HG02623 (cell line): Measurements from ENCODE around the gene MYBBP1A.
"Not testable (repeated sequence)": the region's sequence is repeated elsewhere in the genome, so short reads cannot be mapped to it uniquely, and the experiment has no call there.

Experiments used
- ATAC-seq: cut with Tn5 transposase; IDR thresholded peaks from one replicate; pipeline ENCODE4 v1.9.1; 2021; ENCODE audit warnings: moderate library complexity; ENCODE audit not compliant: unreplicated experiment

Gene MYBBP1A, protein sequence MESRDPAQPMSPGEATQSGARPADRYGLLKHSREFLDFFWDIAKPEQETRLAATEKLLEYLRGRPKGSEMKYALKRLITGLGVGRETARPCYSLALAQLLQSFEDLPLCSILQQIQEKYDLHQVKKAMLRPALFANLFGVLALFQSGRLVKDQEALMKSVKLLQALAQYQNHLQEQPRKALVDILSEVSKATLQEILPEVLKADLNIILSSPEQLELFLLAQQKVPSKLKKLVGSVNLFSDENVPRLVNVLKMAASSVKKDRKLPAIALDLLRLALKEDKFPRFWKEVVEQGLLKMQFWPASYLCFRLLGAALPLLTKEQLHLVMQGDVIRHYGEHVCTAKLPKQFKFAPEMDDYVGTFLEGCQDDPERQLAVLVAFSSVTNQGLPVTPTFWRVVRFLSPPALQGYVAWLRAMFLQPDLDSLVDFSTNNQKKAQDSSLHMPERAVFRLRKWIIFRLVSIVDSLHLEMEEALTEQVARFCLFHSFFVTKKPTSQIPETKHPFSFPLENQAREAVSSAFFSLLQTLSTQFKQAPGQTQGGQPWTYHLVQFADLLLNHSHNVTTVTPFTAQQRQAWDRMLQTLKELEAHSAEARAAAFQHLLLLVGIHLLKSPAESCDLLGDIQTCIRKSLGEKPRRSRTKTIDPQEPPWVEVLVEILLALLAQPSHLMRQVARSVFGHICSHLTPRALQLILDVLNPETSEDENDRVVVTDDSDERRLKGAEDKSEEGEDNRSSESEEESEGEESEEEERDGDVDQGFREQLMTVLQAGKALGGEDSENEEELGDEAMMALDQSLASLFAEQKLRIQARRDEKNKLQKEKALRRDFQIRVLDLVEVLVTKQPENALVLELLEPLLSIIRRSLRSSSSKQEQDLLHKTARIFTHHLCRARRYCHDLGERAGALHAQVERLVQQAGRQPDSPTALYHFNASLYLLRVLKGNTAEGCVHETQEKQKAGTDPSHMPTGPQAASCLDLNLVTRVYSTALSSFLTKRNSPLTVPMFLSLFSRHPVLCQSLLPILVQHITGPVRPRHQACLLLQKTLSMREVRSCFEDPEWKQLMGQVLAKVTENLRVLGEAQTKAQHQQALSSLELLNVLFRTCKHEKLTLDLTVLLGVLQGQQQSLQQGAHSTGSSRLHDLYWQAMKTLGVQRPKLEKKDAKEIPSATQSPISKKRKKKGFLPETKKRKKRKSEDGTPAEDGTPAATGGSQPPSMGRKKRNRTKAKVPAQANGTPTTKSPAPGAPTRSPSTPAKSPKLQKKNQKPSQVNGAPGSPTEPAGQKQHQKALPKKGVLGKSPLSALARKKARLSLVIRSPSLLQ (N-terminal part only)

DNA sequence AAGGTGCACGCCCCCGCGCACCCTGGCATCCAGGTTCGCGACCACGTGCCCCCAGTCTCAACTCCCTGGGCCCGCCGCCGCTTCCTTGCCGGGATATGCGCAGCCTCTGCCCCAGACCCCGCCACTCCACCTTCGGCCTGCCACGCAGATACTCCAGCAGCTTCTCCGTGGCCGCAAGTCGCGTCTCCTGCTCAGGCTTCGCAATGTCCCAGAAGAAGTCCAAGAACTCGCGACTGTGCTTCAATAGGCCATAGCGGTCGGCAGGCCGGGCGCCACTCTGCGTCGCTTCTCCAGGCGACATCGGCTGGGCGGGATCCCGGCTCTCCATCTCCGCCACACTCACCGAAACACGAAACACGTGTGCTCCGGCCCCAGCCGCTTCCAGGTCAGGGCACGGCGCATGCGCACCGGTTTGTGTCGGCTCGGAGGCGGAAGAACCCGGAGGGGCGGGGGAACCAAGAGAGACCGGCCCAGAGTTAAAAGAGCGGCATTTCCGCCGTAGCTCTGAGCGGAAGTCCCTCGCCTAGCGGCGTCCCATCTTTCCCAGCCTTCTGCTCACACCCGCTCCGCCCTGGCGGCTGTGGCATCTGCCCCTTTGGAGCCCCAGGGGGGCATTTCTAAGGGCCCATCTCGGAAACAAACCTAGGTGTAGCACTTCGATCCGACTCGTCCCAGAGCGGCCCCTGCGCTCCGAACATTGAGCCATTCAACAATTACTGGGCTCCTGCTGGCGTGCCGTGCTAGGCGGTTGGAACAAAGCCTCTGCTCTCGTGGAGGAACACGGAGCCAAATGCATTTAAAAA, at the start of gene MYBBP1A:
TSS of gene MYBBP1A (minus strand) at position 388 of the 803 bp plus-strand sequence. CDS start at position 328, 60 bp downstream.
- peak; percentile 79 for ATAC-seq

DNA sequence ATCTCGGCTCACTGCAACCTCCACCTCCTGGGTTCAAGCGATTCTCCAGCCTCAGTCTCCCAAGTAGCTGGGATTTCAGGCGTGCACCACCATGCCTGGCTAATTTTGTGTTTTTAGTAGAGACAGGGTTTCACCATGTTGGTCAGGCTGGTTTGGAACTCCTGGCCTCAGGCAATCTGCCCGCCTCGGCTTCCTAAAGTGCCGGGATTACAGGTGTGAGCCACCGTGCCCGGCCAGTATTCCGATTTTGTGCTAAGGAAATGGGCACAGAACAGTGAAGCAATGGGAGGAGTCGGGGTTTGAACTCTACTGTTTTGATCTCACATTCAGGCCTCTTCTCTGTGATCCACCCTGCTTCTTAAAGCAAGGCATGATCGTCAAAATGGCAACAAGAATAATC, 49.6 kb upstream of the MYBBP1A start:
- ATAC-seq = not testable (repeated sequence)

DNA sequence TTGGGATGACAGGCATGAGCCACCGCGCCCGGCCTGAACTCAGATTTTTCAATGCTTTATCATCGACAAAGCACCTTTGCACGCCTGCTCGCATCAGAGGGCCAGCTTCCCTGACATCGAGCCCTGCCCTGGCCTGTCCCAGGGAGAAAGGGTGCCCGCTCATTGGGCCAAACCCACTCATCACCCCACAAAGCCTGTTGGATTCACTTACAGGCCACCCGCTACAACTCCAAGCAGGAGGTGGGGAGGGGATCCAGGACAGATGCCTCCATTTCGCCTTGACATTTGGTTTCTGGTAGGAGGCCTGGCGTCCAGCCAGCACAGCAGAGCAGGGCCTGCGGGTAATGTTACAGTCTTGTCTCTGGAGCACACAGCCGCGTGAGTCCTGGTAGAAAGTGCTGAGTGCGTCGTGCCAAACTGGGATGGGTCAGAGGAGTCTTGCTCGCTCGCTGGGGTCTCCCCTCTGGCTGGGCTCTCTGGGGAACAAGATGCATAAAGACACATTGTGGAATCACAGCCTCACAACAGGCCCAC, 49.0 kb upstream of the MYBBP1A start:
- ATAC-seq = no peak

DNA sequence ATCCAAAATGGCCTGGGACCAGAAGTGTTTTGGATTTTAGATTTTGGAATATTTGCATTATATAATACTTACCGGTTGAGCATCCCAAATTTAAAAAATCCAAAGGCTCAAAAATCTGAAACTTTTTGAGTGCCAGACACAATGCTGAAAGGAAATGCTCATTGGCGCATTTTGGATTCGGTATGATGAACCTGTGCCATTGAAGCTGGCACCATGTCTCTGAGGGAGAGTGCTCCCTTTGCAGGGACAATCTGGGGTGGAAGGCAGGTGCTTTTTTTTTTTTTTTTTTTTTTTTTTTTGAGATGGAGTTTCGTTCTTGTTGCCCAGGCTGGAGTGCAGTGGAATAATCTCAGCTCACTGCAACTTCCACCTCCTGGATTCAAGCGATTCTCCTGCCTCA, 46.9 kb upstream of the MYBBP1A start:
- no peak for ATAC-seq

DNA sequence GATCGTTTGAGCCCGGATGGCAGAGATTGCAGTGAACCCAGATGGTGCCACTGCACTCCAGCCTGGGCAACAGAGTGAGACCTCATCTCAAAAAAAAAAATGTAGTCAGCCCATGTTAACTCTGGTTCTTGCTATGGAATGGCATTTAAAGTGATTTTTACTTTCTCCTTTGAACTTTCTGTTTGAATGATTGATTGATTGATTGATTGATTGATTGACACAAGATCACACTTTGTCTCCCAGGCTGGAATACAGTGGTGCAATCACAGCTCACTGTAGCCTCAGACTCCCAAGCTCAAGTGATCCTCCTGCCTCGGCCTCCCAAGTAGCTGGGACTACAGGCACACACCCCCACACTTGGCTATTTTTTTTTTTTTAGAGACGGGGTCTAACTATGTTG, 46.1 kb upstream of the MYBBP1A start:
- ATAC-seq = no peak

DNA sequence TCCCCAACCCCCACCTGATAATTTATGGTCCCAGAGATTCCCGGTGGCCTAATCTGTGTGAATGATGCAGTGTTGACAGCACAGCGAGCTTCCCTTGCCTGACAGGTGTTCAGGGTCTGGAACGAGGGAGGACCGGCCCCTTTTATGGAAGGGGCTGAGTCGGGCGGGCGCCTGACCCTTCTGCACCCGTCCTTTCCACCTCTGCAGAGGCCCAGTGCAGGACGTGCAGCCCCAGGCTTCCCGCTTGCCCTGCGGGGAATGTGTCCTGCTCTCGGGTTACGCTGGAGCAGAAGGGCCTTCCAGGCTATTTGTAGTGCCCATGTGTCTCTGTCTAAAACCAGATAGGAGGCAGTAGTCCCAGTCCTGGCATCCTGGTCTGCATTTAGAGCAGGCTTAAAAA, 45.4 kb upstream of the MYBBP1A start:
- ATAC-seq = no peak

DNA sequence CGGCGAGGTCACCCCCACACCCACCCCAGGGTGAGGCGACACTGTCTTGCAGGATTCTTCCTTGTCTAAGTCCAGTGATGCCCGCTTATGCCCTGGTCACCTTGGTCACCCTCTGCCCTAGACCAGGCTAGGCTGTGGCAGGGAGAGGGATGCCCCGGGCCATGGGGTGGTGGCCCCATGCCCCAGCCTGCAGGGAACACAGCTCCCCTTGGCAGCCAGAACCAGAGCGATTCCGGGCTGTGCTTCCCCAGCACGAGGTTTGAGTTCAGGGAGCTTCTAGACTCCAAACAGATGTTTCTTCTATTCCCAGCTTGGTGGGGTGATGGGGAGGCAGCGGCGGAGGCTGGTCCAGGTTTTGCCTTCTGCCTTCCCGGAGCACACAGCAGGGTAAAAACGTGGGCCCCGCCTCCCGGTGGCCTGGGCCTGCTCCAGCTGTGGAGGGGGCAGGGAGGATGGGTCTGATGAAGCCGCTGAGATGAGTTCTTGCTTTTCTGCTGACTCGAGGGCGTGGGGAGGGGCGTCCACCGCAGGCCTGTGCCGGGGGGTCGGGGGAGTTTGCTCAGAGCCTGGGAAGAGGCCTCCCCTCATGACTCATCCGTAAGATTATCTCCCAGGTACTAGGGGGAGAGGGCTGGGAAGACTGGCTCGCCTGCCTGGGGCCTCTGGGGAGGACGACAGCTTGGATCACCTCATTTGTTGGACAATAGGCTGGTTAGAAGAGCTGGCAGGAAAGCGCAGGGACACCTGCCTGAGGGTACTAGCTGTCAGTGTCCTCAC, 44.5 kb upstream of the MYBBP1A start:
- ATAC-seq = no peak

DNA sequence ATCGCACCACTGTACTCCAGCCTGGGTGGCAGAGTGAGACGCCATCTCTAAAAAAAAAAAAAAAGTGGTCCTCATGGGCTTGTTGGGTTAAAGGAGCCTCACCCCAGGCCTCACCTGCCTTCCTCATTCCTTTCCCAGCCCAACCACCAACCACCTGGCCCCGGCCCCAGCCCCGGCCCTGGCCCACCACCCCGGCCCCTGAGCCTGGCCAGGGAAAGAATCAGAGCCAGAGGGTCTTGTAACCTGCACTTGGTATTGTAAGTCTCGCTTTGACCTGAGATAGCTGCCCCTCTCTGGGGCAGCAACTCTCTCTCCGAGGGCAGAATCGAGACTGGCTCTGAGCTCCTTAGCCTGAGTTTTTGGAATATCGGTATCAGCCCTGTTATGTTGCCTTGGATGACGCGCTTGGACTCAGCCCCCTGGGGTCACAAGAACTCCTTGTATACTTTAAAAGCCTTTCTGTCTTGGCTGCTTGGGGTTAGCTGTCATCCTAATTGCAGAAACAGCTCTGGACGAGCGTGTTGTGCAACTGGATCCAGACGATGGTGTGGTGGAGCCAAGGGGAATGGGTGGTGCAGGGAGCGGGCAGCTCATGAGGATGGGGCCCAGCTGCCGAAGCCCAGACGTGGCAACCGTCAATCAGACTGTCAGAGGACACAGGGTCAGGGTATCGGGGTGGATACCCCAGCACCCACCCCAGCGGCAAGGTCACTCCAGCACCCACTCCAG, 43.8 kb upstream of the MYBBP1A start:
- ATAC-seq = no peak

DNA sequence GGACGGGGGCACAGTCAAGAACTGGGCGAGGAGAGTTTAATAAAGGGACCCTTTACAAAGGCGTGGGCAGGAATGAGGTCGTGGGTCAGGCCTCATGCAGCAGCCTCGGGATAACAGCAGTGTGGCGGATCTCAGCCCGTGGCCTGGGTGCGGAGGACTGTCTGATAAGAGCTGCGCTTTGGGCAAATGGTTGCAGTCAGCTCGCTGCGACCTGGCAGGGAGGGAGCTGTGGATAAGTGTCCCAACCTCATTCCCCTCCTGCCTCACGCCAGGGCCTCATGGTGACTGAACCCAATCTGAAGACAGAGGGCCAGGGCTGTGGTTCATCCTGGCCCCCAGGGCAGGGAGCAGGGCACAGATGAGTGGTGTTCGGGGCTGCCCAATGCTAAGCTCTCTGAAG, 42.8 kb upstream of the MYBBP1A start:
- no peak for ATAC-seq

DNA sequence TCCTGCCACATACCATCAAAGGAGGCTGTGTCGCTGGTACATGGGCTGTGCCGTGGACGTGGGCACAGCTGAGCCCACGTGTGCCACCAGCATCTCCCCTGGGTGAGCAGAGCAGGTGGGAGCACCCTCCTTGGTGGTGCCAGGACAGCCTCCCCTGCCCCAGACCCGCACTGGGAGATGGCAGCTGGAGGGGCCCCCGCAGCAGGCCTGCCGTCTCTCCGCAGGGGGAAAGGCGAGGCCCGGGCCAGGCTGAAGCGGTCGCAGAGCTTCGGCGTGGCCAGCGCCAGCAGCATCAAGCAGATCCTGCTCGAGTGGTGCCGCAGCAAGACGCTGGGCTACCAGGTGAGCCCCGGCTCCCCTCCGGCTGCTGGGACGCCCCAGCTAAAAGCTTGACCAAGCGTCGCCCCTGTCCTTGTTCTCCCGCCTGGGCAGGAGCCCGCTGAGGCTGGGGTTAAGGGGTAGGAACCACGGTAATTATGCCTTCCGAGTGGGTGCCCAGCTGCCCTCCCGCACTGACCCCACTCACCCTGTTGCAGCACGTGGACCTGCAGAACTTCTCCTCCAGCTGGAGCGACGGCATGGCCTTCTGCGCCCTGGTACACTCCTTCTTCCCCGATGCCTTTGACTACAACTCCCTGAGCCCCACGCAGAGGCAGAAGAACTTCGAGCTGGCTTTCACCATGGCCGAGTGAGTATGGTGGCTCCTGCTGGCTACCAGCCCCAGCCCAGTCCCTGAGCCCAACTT, 41.6 kb upstream of the MYBBP1A start:
- ATAC-seq = no peak

DNA sequence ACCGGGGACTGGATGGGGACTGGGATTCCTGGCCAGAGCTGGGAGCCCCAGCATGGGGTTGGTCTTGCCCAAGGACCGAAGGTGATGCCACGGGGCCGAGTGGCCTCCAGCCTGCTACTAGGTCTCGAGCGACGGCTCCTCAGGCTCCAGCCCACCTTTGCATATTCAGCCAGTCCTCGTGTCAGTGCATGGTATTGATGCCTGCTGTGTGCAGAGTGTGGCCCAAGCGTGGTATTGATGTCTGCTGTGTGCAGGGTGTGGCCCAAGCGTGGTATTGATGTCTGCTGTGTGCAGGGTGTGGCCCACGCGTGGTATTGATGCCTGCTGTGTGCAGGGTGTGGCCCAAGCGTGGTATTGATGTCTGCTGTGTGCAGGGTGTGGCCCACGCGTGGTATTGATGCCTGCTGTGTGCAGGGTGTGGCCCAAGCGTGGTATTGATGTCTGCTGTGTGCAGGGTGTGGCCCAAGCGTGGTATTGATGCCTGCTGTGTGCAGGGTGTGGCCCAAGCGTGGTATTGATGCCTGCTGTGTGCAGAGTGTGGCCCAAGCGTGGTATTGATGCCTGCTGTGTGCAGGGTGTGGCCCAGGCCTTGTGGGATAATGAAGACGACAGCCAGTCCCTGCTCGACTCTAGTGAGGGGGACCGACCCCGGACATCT, 40.6 kb upstream of the MYBBP1A start:
- not testable (repeated sequence) for ATAC-seq

DNA sequence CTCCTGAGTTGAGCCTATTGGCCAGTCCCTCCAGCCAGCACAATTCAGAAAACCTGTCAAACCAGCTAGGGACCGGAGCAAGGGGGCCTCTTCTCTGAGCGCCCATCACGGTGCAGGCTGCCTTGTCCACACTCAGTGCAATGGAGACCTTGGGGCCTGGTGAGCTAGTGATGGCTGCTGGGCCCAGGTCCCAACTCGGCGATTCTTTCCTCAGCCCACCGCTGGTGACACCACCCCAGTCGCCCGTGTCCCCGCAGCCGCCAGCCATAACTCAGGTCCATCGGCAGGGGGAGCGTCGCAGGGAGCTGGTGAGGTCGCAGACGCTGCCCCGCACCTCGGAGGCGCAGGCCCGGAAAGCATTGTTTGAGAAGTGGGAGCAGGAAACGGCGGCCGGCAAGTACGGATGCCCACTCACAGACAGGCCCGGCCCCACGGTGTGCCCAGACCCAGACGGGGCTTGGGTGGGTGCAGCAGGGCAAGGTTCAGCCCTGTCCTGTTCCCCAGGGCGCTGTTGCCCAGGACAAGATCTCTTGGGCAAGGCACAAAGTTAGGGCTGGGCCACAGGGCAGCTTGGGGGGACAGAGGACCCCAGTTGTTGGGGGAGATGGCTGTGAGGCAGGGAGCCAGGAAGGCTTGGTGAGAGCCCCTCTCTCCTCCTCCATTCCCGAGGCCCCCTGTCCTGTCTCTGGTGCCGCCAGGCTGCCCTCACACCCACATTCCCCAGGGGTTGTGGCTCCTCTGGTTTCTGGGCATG, 39.9 kb upstream of the MYBBP1A start:
- no peak for ATAC-seq

DNA sequence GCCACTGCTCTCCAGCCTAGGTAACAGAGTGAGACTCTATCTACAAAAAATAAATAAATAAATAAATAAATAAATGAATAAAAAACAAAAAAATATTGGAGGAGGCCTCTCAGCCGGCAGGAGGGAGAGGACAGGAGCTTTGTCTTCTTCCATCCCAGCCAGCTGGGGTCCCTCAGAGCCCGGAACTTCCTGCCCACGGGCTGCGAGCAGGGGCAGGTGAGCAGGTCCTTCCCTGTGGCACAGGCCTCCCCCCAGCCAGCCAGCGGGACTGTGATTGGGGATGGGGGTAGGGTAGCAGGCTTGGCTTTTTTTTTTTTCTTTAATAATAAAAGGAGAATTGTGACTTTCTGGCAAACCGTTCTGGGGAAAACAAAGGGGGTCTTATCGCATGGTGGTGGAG, 39.2 kb upstream of the MYBBP1A start:
- no peak for ATAC-seq

DNA sequence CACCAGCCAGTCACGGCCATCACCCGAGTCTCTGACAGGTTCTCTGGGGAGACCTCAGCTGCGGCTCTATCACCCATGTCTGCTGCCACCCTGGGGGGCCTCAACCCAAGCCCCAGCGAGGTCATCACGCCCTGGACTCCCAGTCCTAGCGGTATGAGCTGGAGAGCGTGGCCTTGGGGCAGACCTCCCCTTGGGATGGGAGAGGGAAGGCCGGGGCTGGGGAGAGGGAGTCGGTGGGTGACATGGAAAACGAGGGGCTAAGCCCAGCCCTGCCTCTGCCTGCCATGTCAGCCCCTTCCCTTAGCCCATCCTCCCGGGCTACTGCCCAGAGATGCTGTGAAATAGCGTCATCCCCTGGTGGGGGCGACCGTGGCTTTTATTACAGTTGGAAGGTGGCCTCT, 37.8 kb upstream of the MYBBP1A start:
- ATAC-seq = no peak

DNA sequence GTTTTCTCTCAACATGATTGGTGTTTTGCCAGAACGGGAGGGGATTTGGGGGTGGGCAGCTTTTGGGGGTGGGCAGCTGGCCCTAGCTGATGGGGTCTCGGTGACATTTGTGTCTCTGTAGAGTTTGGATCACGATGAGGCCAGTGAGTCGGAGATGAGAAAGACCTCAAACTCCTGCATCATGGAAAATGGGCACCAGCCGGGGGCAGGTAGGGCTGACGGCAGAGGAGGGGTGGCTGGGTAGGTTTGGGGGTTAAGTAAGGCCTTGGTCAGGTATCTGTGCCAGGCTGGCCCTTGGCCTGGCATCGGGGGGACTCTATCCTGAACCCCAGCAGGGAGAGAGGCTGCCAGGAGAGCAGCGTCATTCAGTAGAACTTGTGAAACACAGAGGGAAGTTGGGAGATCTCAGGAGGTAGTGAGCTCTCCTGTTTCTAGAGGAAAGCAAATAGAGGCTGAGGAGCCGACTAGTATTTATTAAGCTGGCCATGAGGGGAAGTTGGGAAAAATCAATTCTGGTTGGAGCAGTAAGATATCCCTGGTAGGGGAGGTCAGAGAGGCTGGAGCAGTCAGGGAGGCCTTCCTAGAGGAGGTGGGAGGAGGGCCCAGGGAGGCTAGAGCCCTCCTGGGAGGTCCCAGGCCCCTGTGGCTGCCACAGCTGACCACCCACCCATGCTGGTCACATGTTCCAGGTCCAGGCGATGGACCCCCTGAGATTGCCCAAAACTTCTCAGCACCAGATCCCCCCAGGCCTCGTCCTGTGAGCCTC, 37.2 kb upstream of the MYBBP1A start:
- ATAC-seq = no peak

DNA sequence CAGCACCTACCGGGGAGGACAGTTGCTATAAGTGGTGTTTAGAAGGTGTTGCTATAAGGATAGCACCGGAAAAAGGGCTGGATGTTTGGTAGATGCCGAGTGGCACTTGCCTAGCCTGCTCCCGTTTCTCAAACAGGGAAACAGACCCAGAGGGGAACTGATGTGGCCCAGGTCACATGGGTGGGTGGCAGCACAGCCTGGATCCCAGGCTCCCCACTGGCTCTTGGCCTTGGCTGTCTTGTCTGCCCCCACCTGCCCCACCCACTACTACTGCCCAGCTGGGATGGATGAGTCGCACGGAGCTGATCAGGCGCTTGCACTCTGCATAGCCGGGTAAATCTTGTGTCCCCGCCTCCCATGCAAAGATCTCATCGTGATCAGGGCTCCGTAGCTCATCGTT, 36.3 kb upstream of the MYBBP1A start:
- ATAC-seq = no peak
